ENCODE measurements around the gene MYH9.
"Not testable (repeated sequence)": the region's sequence is repeated elsewhere in the genome, so short reads cannot be mapped to it uniquely, and the experiment has no call there.

MYH9 gene

DNA sequence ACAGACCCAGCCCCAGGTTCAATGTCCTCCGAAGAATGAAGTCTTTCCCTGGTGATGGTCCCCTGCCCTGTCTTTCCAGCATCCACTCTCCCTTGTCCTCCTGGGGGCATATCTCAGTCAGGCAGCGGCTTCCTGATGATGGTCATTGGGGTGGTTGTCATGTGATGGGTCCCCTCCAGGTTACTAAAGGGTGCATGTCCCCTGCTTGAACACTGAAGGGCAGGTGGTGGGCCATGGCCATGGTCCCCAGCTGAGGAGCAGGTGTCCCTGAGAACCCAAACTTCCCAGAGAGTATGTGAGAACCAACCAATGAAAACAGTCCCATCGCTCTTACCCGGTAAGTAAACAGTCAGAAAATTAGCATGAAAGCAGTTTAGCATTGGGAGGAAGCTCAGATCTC lies 120.7 kb downstream of the MYH9 start:
- no peak for FAIRE-seq
- TF ChIP-seq, protein P1, sequence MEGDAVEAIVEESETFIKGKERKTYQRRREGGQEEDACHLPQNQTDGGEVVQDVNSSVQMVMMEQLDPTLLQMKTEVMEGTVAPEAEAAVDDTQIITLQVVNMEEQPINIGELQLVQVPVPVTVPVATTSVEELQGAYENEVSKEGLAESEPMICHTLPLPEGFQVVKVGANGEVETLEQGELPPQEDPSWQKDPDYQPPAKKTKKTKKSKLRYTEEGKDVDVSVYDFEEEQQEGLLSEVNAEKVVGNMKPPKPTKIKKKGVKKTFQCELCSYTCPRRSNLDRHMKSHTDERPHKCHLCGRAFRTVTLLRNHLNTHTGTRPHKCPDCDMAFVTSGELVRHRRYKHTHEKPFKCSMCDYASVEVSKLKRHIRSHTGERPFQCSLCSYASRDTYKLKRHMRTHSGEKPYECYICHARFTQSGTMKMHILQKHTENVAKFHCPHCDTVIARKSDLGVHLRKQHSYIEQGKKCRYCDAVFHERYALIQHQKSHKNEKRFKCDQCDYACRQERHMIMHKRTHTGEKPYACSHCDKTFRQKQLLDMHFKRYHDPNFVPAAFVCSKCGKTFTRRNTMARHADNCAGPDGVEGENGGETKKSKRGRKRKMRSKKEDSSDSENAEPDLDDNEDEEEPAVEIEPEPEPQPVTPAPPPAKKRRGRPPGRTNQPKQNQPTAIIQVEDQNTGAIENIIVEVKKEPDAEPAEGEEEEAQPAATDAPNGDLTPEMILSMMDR (IDR thresholded peaks at IDR 0.05; ENCODE audit: insufficient read depth, missing control alignments): no peak

DNA sequence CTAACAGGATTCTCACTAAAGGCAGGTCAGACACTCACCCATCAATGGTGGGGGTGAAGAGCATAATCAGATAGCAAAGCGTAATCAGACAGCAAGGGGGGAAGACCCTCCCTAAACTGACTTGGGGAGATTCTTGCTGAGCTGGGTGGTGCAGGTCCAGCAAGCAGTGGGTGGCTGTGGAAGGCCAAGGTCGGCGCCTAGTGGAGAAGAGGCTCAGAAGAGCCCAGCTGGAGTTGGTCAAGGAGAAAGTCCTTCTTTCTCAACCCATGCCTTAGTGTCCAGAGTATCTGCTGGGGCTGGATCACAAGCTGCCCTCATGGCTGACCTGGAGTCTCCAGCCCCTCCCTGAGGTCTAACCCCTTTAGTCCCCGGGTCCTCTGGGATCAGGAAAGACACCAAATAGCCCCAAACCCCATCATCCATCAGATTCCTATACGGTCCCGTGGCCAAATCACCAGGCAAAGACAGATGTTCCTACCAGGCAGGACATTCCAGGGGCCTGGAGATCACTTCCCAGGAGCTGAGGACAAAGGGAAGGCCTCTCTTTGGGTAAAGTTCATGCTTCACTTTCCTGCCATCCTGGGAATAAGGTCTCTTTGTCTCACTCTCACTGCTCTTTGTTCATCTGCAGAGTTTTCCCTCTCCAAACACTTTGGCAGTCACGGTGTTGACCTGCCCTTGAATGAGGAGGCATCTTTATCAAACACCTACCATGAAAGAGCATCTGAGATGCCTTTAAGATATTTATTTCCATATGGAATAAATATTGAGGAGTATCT lies 123.7 kb downstream of the MYH9 start:
- DNase-seq (ENCODE audit: insufficient read length, low spot score); FAIRE-seq: not testable (repeated sequence)

More for the DNA sequence above, 120.7 kb downstream of the MYH9 start:
- DNase-seq (ENCODE audit: insufficient read length, low spot score): no peak

DNA sequence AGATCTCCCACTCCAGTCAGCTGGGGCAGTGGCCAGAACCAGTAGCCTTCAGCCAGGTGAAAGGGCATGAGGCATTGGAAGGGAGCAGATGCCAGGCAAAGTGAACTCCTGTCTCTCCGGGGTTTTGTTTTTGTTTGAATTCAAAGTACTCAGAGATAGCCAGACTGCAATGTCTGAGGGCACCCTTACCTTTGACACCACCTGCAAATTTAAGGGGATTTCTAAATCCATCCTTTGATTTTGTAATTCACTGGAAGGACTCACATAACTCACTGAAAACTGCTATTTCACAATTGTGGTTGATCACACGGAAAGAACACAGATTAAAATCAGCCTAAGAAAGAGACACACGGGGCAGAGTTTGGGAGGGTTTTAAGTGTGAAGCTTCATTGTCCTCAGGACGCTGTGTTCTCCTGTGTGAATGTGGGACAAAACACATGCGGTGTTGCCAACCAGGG lies 124.5 kb downstream of the MYH9 start:
- not testable (repeated sequence) for FAIRE-seq; DNase-seq (ENCODE audit: insufficient read length, low spot score)

DNA sequence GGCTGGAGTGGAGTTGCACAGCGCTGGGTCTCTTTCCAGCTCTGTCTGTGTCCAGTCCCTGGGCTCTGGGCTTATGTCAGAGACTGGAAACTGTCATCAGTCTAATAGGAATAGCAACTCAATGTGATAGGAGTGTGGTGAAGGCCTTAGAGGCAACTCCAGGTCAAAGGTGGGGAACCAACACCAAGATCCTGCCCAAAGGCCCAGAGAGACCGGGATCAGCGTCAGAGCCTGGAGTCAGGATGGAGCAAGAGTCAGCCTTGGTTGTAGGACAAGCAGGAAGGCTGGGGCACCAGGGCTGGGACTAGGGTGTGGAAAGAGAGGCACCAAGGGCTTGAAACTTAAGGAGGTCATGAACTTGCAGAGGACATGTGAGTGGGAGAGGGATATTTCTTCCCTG lies 125.5 kb downstream of the MYH9 start:
- not testable (repeated sequence) for FAIRE-seq; DNase-seq (ENCODE audit: insufficient read length, low spot score)

DNA sequence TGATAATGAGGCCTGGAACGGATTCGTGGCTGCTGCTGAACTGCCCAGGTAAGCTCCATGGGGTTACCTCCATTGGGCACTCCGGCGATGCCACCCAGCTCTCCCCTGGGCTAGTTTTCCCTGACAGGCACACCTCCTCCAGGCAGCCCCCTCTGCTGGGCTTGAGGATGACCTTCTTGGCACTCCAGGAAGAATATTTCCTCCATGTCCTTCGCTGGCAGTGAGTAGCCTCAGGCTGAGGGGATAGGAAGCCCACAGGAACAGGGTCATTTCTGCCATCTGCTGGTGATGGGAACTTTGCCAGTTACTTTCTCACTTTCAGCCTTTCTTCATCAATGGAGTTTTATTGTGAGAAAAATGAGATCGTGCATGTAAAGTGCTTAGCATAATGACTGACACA lies 126.1 kb downstream of the MYH9 start:
- not testable (repeated sequence) for DNase-seq (ENCODE audit: insufficient read length, low spot score); FAIRE-seq

DNA sequence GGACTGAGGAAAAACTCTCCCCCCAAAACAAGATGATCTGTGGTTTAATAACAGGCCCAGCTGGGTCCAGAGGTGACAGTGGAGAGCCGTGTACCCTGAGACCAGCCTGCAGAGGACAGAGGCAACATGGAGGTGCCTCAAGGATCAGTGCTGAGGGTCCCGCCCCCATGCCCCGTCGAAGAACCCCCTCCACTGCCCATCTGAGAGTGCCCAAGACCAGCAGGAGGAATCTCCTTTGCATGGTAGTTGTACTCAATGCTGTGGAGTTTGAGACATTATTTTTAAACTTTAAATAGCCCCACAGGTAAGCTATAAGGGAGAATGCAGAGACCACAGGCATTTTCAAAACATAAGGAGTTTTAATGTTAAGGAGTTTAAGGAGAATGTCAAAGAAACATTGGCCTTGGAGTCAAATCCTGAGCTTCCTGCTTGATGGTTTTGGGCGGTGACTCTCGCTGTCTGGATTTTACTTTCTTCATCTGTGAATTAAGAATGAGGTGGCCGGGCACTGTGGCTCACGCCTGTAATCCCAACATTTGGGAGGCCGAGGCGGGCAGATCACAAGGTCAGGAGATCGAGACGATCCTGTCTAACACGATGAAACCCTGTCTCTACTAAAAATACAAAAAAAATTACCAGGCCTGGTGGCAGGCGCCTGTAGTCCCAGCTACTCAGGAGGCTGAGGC lies 128.0 kb downstream of the MYH9 start:
- FAIRE-seq (no peak), DNase-seq (ENCODE audit: insufficient read length, low spot score) (no peak)
- TF ChIP-seq, protein P1 (IDR thresholded peaks at IDR 0.05; ENCODE audit: insufficient read depth, missing control alignments): no peak

DNA sequence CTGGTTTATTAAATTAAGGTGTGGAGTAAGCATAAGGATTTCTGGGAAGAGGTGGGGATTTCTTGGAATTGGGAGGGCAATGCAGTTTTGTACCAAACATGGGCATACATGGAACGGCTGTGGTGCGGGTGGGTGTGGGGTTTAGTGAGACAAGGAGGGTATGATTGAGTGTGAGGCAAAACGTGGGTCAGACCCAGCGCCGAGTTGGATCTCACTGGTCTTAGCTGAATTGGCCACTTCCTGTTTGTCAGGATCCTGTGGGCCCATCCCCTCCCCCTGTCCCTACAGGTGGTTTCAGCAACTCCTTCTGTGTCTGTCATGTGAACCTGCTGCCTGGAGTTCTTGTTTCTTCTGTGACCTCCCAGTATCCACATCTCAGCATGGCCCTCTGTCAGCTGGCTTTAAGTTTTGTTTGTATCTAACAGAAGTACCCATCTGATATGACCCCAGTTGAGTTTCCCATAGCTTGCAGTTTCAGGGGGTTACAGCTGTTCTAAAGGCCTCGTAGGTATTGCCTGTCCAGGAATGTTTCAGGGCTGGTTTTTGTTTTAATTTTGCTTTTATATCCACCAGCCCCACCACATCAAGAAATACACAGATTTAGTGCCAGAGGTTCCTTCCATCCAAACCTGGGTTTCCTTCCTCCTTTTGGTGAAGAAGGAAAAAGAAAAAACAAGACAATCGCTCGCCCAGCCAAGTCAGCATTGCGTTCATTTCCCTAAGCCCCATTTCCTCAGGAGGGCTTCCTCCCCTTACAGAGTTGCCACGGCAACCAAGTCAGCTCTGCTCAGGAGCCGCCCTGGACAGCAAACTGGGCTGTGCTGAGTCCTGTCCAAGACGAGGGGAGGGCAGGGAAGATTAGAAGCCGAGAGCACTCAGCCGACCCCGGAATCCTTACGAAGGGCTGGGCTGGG lies 128.8 kb downstream of the MYH9 start:
- FAIRE-seq (no peak), DNase-seq (ENCODE audit: insufficient read length, low spot score) (no peak)
- TF ChIP-seq, protein P1 (IDR thresholded peaks at IDR 0.05; ENCODE audit: insufficient read depth, missing control alignments): no peak

DNA sequence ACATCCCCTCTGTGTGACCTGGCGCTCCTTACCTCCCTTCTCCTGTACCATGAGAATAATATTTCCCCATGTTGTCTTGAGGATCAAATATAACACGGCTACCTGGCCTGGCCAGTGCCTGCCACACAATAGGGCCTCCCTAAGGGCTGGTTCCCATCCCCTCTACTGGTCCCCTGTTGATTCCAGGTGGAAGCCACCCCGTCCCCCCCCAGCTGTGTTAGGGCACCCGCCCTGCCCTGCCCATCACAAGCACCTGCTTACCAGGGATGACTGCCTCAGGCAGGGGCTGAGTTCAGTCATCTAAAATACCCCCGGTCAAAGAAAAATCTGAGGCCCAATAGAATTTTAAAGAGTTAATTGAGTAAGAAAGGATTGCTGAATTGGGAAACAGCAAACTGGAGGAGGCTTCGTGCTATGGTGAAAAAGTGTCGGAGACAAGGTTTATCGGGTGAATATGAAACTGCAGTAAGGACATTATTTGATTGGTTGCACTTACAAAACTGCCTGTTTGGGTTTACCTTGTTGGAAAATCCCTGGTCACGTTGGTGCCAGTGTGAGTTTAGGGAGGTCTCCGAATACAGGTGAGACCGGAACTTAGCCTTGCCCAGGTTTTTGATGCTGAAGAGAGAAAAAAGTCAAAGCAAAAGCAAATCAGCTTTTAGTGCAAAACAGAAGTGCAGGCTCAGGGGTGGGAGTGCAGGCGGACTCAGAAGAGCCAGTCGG lies 129.7 kb downstream of the MYH9 start:
- no peak for FAIRE-seq
- DNase-seq (ENCODE audit: insufficient read length, low spot score): no peak
- TF ChIP-seq, protein P1 (IDR thresholded peaks at IDR 0.05; ENCODE audit: insufficient read depth, missing control alignments): no peak
